ENCODE data around the gene TCAP.

TCAP gene

DNA sequence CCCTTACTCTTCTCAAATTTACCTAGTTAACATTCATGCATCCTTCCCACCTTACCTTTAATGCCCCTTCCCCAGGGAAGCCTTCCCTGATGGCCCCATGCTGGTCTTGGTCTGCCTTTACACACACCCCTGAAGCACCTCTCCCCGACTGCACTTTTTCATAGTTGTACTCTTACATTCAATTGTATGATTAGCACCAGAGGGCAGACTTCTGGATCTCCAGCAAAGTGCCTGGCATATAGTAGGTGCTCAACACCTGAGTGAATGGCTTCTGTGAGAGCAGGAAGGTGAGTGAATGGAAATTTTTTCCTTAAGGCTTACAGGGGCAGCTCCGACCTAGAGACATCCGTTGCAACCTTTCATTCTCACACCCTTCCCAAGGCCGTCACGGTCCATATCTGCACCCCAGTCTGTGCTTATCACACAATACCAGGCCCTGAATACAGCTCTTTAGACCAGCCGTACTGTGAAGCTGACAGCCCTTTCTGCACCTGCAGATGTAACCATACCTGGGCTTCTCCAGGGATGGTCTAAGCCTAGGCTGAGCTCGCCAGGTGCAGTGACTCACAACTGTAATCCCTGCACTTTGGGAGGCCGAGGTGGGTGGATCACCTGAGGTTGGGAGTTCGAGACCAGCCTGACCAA is 18.3 kb downstream of the TCAP start:
- Histone ChIP-seq H3K27ac (ENCODE audit: low read depth, low read length, poor library complexity, severe bottlenecking) (no peak overlapping the region), H2AFZ (ENCODE audit: low read length) (no peak overlapping the region), H3K4me2 (ENCODE audit: low read length) (no peak overlapping the region), H3K9me2 (ENCODE audit: low read depth, low read length) (no peaks in the 10 kb centered on the region), H3K79me2 (ENCODE audit: insufficient read depth, low read length) (no peaks in the 10 kb centered on the region), H3K27me3 (ENCODE audit: insufficient read depth, low read length) (no peaks in the 10 kb centered on the region), H3K9ac (ENCODE audit: low read length) (no peak overlapping the region), H4K20me1 (ENCODE audit: insufficient read depth, low read length) (no peaks in the 10 kb centered on the region), H3F3A (ENCODE audit: insufficient read depth, low read length) (no peaks in the 10 kb centered on the region), H3K4me3 (ENCODE audit: low read depth, low read length, poor library complexity, severe bottlenecking) (no peak overlapping the region), H3K9me3 (ENCODE audit: low read length) (no peaks in the 10 kb centered on the region), H3K4me1 (ENCODE audit: insufficient read depth, low read length, severe bottlenecking) (peaks cover 21% of the 10 kb centered on the region), H3K36me3 (ENCODE audit: insufficient read depth, low read length) (no peaks in the 10 kb centered on the region)
- TF ChIP-seq, protein P1, sequence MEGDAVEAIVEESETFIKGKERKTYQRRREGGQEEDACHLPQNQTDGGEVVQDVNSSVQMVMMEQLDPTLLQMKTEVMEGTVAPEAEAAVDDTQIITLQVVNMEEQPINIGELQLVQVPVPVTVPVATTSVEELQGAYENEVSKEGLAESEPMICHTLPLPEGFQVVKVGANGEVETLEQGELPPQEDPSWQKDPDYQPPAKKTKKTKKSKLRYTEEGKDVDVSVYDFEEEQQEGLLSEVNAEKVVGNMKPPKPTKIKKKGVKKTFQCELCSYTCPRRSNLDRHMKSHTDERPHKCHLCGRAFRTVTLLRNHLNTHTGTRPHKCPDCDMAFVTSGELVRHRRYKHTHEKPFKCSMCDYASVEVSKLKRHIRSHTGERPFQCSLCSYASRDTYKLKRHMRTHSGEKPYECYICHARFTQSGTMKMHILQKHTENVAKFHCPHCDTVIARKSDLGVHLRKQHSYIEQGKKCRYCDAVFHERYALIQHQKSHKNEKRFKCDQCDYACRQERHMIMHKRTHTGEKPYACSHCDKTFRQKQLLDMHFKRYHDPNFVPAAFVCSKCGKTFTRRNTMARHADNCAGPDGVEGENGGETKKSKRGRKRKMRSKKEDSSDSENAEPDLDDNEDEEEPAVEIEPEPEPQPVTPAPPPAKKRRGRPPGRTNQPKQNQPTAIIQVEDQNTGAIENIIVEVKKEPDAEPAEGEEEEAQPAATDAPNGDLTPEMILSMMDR (IDR thresholded peaks at IDR 0.05; ENCODE audit: low read length), result no peak
- no peak for TF ChIP-seq EZH2 (IDR thresholded peaks at IDR 0.05; ENCODE audit: borderline replicate concordance, low read length)

DNA sequence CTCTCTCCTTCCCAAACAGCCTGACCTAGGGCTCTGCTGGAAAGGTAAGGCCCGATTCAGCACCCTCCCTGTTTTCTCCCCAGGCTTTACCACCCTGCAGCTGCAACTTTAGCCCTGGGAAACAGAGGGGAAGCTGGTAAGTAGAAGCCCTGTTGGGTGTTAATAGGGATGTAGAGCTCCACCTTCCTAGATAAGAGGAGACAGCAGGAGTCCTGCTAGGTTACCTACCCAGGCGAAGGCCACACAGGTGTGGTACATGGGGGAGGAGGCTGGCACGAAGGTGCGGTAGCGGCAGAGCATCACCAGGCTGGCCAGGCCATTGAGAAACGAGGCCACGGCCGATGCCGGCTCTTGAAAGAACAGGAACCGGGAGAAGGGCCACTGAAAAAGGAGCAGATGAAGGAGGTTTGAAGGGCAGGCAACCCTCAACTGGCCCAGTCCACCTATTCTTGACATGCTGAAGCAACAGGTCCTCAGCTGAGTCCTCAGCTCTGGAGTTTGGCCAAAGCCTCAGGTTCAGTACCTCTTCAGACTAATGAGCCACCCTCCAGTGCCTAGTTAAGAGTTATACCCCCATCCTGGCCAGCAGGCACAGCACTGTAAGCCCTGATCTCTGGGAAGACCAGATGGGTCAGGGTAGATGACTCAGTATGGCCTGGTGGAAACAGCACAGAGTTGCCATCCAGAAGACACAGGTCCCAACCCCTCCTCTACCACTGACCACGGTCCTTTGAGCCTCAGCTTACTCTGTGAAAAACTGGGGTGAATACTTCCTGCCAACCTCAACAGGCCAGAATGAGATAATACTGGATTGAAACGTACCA is 19.4 kb downstream of the TCAP start:
- H3K9me3 ChIP-seq (ENCODE audit: low read length), result no peaks in the 10 kb centered on the region
- H3K4me3 ChIP-seq (ENCODE audit: low read depth, low read length, poor library complexity, severe bottlenecking), result no peak overlapping the region
- TF ChIP-seq, protein P1 (IDR thresholded peaks at IDR 0.05; ENCODE audit: low read length), result no peak
- no peak for TF ChIP-seq EZH2 (IDR thresholded peaks at IDR 0.05; ENCODE audit: borderline replicate concordance, low read length)
- H3K79me2 ChIP-seq (ENCODE audit: insufficient read depth, low read length), result no peaks in the 10 kb centered on the region
- H3F3A ChIP-seq (ENCODE audit: insufficient read depth, low read length), result no peaks in the 10 kb centered on the region
- no peaks in the 10 kb centered on the region for H4K20me1 ChIP-seq (ENCODE audit: insufficient read depth, low read length)
- no peak overlapping the region for H3K9ac ChIP-seq (ENCODE audit: low read length)
- no peaks in the 10 kb centered on the region for H3K27me3 ChIP-seq (ENCODE audit: insufficient read depth, low read length)
- H3K36me3 ChIP-seq (ENCODE audit: insufficient read depth, low read length), result no peaks in the 10 kb centered on the region
- H3K27ac ChIP-seq (ENCODE audit: low read depth, low read length, poor library complexity, severe bottlenecking), result no peak overlapping the region
- peaks cover 26% of the 10 kb centered on the region for H3K4me1 ChIP-seq (ENCODE audit: insufficient read depth, low read length, severe bottlenecking)
- no peak overlapping the region for H3K4me2 ChIP-seq (ENCODE audit: low read length)
- H3K9me2 ChIP-seq (ENCODE audit: low read depth, low read length), result no peaks in the 10 kb centered on the region
- H2AFZ ChIP-seq (ENCODE audit: low read length), result no peak overlapping the region

DNA sequence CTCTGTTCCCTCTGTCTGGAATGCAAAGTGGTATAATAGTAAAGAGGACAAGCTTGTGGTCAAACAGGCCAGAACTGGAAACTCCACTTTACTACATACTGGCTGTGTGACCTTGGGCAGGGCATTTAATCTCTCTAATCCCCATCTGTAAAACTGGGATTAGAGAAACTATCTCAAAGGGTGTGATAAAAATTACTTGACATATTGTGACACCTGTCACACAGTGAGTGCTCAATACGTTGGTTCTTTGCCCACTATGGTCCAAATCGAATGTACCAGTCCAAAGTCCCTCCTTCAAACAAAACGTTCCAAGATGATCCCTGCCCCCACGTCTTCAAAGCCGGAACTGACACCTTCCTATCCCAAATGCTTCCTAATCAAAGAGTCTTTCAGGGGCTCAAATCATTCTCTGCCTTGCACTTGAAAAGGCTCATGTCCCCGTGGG is 22.0 kb downstream of the TCAP start:
- no peaks in the 10 kb centered on the region for H3K27me3 ChIP-seq (ENCODE audit: insufficient read depth, low read length)

More for the DNA sequence above, 22.0 kb downstream of the TCAP start:
- peak overlapping the region; percentile 92 for H3K4me2 ChIP-seq (ENCODE audit: low read length)
- no peaks in the 10 kb centered on the region for H3K79me2 ChIP-seq (ENCODE audit: insufficient read depth, low read length)
- no peaks in the 10 kb centered on the region for H3K9me2 ChIP-seq (ENCODE audit: low read depth, low read length)
- no peak for TF ChIP-seq EZH2 (IDR thresholded peaks at IDR 0.05; ENCODE audit: borderline replicate concordance, low read length)
- TF ChIP-seq, protein P1 (IDR thresholded peaks at IDR 0.05; ENCODE audit: low read length), result no peak
- H4K20me1 ChIP-seq (ENCODE audit: insufficient read depth, low read length), result no peaks in the 10 kb centered on the region
- H3K9ac ChIP-seq (ENCODE audit: low read length), result peak overlapping the region; percentile 74
- peak overlapping the region; percentile 67; the same call in 1 of the 2 replicates for H2AFZ ChIP-seq (ENCODE audit: low read length)
- H3K4me3 ChIP-seq (ENCODE audit: low read depth, low read length, poor library complexity, severe bottlenecking), result peak overlapping the region; percentile 77
- no peaks in the 10 kb centered on the region for H3K9me3 ChIP-seq (ENCODE audit: low read length)
- H3K27ac ChIP-seq (ENCODE audit: low read depth, low read length, poor library complexity, severe bottlenecking), result peak overlapping the region; percentile 75
- no peaks in the 10 kb centered on the region for H3F3A ChIP-seq (ENCODE audit: insufficient read depth, low read length)
- no peaks in the 10 kb centered on the region for H3K36me3 ChIP-seq (ENCODE audit: insufficient read depth, low read length)
- H3K4me1 ChIP-seq (ENCODE audit: insufficient read depth, low read length, severe bottlenecking), result peaks cover 21% of the 10 kb centered on the region

Data from OCI-LY1 (cell line).